Endothelial cell of umbilical vein (primary cell): Measurements from ENCODE around the gene NFATC1. TPM values are rescaled to one million over a fixed set of nuclear protein-coding genes. Genes with fewer than 3 reads are reported as not detected.
"Not testable (repeated sequence)": the region's sequence is repeated elsewhere in the genome, so short reads cannot be mapped to it uniquely, and the experiment has no call there.

Experiments used
- BruUV-seq: library from RNA; stranded (reverse); fragments of 400-500 nt; replicated peaks from 2 replicates; lab custom pipeline; 2021; lab: Mats Ljungman, UMichigan
- CTCF ChIA-PET: fragments of 300-600, 350-600 bp; sonication (Branson Sonifier 250); formaldehyde crosslinking; loops from one replicate; lab custom pipeline; 2021; ENCODE audit warnings: antibody characterized with exemption, inconsistent platforms; lab: Charles Lee
- POLR2A ChIA-PET: fragments of 300-600, 350-600 bp; sonication (Branson Sonifier 250); formaldehyde crosslinking; loops from one replicate; lab custom pipeline; 2021; ENCODE audit warnings: antibody characterized with exemption, inconsistent platforms; lab: Charles Lee
- DNase-seq: peaks from one replicate; pipeline ENCODE4 v3.0.0-alpha.2; 2011; ENCODE audit warnings: low read depth, low spot score
- FAIRE-seq: peaks from 2 replicates; lab custom pipeline; 2011; peaks lifted over from hg19 to GRCh38; lab: Jason Lieb, UNC
- H2AFZ ChIP-seq: 2 replicates; pipeline ENCODE4 v1.6.0; 2012; ENCODE audit warnings: low read depth, low read length, control low read depth, inconsistent platforms
- H3K27ac ChIP-seq: 2 replicates; pipeline ENCODE4 v1.5.1; 2011; ENCODE audit warnings: low read depth, mild to moderate bottlenecking, control low read depth, low read length, moderate library complexity; ENCODE audit not compliant: insufficient read depth
- H3K27me3 ChIP-seq, 2 experiments: 2 replicates each; pipeline versions ENCODE4 v1.6.0 to v1.6.1; 2011; ENCODE audit warnings: low read length in 2 of 2, mixed read lengths in 1 of 2; ENCODE audit not compliant: control insufficient read depth in 2 of 2, insufficient read depth in 2 of 2
- H3K36me3 ChIP-seq, 2 experiments: 2 replicates in 1 of 2; 3 replicates in 1 of 2; pipeline ENCODE4 v1.5.1; 2011; ENCODE audit warnings: low read length in 2 of 2, mild to moderate bottlenecking in 1 of 2, moderate library complexity in 1 of 2; ENCODE audit not compliant: control insufficient read depth in 2 of 2, insufficient read depth in 2 of 2; ENCODE audit errors: extremely low read depth in 1 of 2
- H3K4me1 ChIP-seq: 3 replicates; pipeline ENCODE4 v1.5.1; 2011; ENCODE audit warnings: mild to moderate bottlenecking, low read length; ENCODE audit not compliant: control insufficient read depth, insufficient read depth; ENCODE audit errors: extremely low read depth
- H3K4me2 ChIP-seq: 2 replicates; pipeline ENCODE4 v1.6.1; 2011; ENCODE audit warnings: low read length, control low read depth, mixed read lengths; ENCODE audit not compliant: insufficient read depth
- H3K4me3 ChIP-seq, 3 experiments: fragments of 200-600 bp in 1 of 3; sonication (generic), shearing (Covaris generic) in 1 of 3; replicated peaks in 1 of 3; 2 replicates each; pipeline ENCODE4 v1.5.1; 2011 to 2016; ENCODE audit warnings: control low read depth in 3 of 3, low read length in 3 of 3, mild to moderate bottlenecking in 2 of 3, inconsistent platforms in 1 of 3, low read depth in 1 of 3, moderate library complexity in 1 of 3; ENCODE audit not compliant: insufficient read depth in 1 of 3
- H3K79me2 ChIP-seq: 2 replicates; pipeline ENCODE4 v1.6.0; 2012; ENCODE audit warnings: low read length, inconsistent platforms; ENCODE audit not compliant: control insufficient read depth, insufficient read depth
- H3K9ac ChIP-seq: replicated peaks from 2 replicates; pipeline ENCODE3; 2011; ENCODE audit warnings: low read length, control low read depth; ENCODE audit not compliant: insufficient read depth; ENCODE audit errors: extremely low read depth
- H3K9me1 ChIP-seq: replicated peaks from 3 replicates; pipeline ENCODE4 v1.6.0; 2011; ENCODE audit warnings: mild to moderate bottlenecking, low read length; ENCODE audit not compliant: control insufficient read depth, insufficient read depth; ENCODE audit errors: extremely low read depth
- H3K9me3 ChIP-seq: replicated peaks from 2 replicates; pipeline ENCODE4 v1.5.1; 2012; ENCODE audit warnings: low read length, inconsistent platforms; ENCODE audit not compliant: control insufficient read depth, insufficient read depth
- H4K20me1 ChIP-seq: replicated peaks from 2 replicates; pipeline ENCODE3; 2011; ENCODE audit warnings: mild to moderate bottlenecking, low read length; ENCODE audit not compliant: control insufficient read depth, insufficient read depth; ENCODE audit errors: extremely low read depth
- EZH2 ChIP-seq: IDR thresholded peaks from 2 replicates; pipeline ENCODE4 v1.6.1; 2012; ENCODE audit warnings: borderline replicate concordance, low read depth, mild to moderate bottlenecking, moderate library complexity, low read length, inconsistent platforms; ENCODE audit not compliant: severe bottlenecking
- FOS ChIP-seq: IDR thresholded peaks from 2 replicates; pipeline ENCODE4 v1.6.1; 2011; ENCODE audit warnings: mild to moderate bottlenecking, low read length, moderate library complexity, borderline replicate concordance; ENCODE audit not compliant: insufficient read depth
- GATA2 ChIP-seq: IDR thresholded peaks from 2 replicates; pipeline ENCODE4 v1.7.0; 2011; ENCODE audit warnings: low read depth, mild to moderate bottlenecking, moderate library complexity, mixed read lengths, low read length; ENCODE audit not compliant: insufficient read length, insufficient read depth
- JUN ChIP-seq: IDR thresholded peaks from 2 replicates; pipeline ENCODE4 v1.6.1; 2011; ENCODE audit warnings: borderline replicate concordance, low read depth; ENCODE audit not compliant: insufficient read length, insufficient read depth
- MYC ChIP-seq: IDR thresholded peaks from one replicate; pipeline ENCODE4 v1.6.1; 2011; ENCODE audit warnings: mild to moderate bottlenecking, low read depth, low read length
- POLR2A ChIP-seq: IDR thresholded peaks from 2 replicates; pipeline ENCODE4 v1.6.1; 2012; ENCODE audit warnings: low read depth, mild to moderate bottlenecking, control low read depth, low read length
- POLR2AphosphoS5 ChIP-seq: IDR thresholded peaks from 2 replicates; pipeline ENCODE4 v1.6.1; 2012; ENCODE audit warnings: low read depth, mild to moderate bottlenecking, control low read depth, low read length, moderate library complexity; ENCODE audit not compliant: insufficient read depth
- dilution Hi-C: fragments of 300-500 bp; cut with MboI; formaldehyde crosslinking; loops from one replicate; pipeline ENCODE4 v1.15.0; 2019; ENCODE audit warnings: low sequenced_read_pairs; ENCODE audit not compliant: extremely low pct_ligation_motif_present
- intact Hi-C: fragments of 100-400 bp; cut with micrococcal nuclease; formaldehyde crosslinking; loops from one replicate; pipeline ENCODE4 v1.10.0; 2022
- polyA plus RNA-seq, 4 experiments: library from polyadenylated mRNA; depleted of rRNA in 3 of 4; stranded (reverse) in 3 of 4; unstranded in 1 of 4; fragments of >200 nt; gene quantifications; 2 replicates each; pipeline versions ENCODE4 v1.2.1 to v1.2.3, GENCODE V29; 2011 to 2012; ENCODE audit warnings: missing spikeins in 1 of 4
- total RNA-seq: library from RNA; stranded (reverse); gene quantifications from 2 replicates; pipeline ENCODE4 v1.2.3, GENCODE V29; 2021
- TF ChIP-seq, protein P1 (sequence below), 2 donors: IDR thresholded peaks; 1 replicate in 1 of 2; 2 replicates in 1 of 2; pipeline ENCODE4 v1.5.1; 2011; ENCODE audit warnings: low read length in 2 of 2, mild to moderate bottlenecking in 2 of 2, moderate library complexity in 2 of 2, control low read depth in 1 of 2, inconsistent platforms in 1 of 2, low read depth in 1 of 2; ENCODE audit not compliant: insufficient read depth in 1 of 2; ENCODE audit errors: extremely low read depth in 1 of 2
- TF ChIP-seq, protein P2 (sequence below): IDR thresholded peaks from 2 replicates; pipeline ENCODE4 v1.6.1; 2011; ENCODE audit not compliant: insufficient read depth, insufficient read length

NFATC1 gene
- total and polyA plus RNA-seq, 2 donors (not counting 3 experiments of a cell fraction or from before 2014, with no cell fraction given), result 11.1 to 30.0 TPM

DNA sequence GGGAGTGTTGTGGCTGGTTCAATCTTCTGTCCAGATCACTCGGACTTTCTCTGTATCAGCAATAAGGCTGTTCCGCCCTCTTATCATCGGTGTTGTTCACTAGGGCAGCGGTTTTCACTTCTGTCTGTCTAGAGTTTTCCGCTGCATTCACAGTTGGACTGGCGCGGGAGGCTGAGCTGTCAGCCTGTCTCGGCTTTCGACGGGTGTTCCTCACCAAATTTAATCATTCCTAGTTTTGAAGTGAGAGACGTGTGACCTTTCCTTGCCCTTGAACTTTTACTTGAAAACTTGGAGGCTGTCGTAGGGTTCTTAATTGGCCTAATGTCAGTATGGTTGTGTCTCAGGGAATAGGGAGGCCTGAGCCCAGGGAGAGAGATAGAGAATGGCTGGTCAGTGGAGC lies 108.3 kb downstream of the NFATC1 start:
- BruUV-seq, result no TSS peak
- intact Hi-C loops, result no loop called here
- dilution Hi-C loops, result no loop called here
- ChIA-PET CTCF (no interaction called here), POLR2A (no interaction called here)
- no peaks in the 10 kb centered on the region for H4K20me1 ChIP-seq
- no peaks in the 10 kb centered on the region for H3K36me3 ChIP-seq
- no peak overlapping the region for H2AFZ ChIP-seq
- H3K9me1 ChIP-seq, result no peaks in the 10 kb centered on the region
- no peaks in the 10 kb centered on the region for H3K79me2 ChIP-seq
- TF ChIP-seq EZH2 (no peak), GATA2 (no peak), FOS (no peak), POLR2A (no peak), JUN (no peak), MYC (no peak), POLR2AphosphoS5 (no peak)
- TF ChIP-seq, protein P1, sequence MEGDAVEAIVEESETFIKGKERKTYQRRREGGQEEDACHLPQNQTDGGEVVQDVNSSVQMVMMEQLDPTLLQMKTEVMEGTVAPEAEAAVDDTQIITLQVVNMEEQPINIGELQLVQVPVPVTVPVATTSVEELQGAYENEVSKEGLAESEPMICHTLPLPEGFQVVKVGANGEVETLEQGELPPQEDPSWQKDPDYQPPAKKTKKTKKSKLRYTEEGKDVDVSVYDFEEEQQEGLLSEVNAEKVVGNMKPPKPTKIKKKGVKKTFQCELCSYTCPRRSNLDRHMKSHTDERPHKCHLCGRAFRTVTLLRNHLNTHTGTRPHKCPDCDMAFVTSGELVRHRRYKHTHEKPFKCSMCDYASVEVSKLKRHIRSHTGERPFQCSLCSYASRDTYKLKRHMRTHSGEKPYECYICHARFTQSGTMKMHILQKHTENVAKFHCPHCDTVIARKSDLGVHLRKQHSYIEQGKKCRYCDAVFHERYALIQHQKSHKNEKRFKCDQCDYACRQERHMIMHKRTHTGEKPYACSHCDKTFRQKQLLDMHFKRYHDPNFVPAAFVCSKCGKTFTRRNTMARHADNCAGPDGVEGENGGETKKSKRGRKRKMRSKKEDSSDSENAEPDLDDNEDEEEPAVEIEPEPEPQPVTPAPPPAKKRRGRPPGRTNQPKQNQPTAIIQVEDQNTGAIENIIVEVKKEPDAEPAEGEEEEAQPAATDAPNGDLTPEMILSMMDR (IDR thresholded peaks at IDR 0.05; ENCODE audit: extremely low read depth in 1 of 2, insufficient read depth in 1 of 2, low read depth in 1 of 2, low read length in 2 of 2), result no peak
- TF ChIP-seq, protein P2, sequence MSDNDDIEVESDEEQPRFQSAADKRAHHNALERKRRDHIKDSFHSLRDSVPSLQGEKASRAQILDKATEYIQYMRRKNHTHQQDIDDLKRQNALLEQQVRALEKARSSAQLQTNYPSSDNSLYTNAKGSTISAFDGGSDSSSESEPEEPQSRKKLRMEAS, result no peak
- H3K9ac ChIP-seq, result no peak overlapping the region
- no peak overlapping the region for H3K4me3 ChIP-seq
- FAIRE-seq (no peak), DNase-seq (no peak)
- no peak overlapping the region for H3K27ac ChIP-seq
- no peaks in the 10 kb centered on the region for H3K9me3 ChIP-seq
- no peak overlapping the region for H3K4me2 ChIP-seq
- H3K4me1 ChIP-seq, result peaks cover 31% of the 10 kb centered on the region
- no peaks in the 10 kb centered on the region for H3K27me3 ChIP-seq

DNA sequence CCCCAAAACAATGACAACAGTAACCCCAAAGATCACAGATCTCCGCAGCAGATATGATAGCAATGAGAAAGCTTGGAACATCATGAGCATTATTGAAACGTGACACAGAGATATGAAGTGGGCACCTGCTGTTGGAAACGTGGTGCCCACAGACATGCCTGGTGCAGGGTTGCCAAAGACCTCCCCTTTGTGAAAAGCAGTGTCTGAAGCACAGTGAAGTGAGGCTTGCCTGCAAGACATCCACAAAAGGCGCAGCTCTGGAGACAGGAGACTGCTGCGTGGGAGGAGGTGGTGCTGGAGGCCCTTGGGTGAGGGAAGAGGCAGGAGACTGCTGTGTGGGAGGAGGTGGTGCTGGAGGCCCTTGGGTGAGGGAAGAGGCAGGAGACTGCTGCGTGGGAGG lies 108.8 kb downstream of the NFATC1 start:
- H3K79me2 ChIP-seq, CTCF ChIA-PET, H4K20me1 ChIP-seq, H3K9ac ChIP-seq, BruUV-seq, DNase-seq, H3K9me1 ChIP-seq, dilution Hi-C loops, H3K27me3 ChIP-seq, H3K27ac ChIP-seq, H3K36me3 ChIP-seq, intact Hi-C loops, H3K4me2 ChIP-seq, H2AFZ ChIP-seq, POLR2A ChIA-PET, H3K4me3 ChIP-seq, FAIRE-seq, H3K9me3 ChIP-seq: not testable (repeated sequence)
- H3K4me1 ChIP-seq, result peaks cover 31% of the 10 kb centered on the region

DNA sequence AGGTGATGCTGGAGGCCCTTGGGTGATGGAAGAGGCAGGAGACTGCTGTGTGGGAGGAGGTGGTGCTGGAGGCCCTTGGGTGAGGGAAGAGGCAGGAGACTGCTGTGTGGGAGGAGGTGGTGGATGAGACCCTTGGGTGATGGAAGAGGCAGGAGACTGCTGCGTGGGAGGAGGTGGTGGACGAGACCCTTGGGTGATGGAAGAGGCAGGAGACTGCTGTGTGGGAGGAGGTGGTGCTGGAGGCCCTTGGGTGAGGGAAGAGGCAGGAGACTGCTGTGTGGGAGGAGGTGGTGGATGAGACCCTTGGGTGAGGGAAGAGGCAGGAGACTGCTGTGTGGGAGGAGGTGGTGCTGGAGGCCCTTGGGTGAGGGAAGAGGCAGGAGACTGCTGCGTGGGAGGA lies 109.7 kb downstream of the NFATC1 start:
- H3K4me3 ChIP-seq, CTCF ChIA-PET, BruUV-seq, H3K27ac ChIP-seq, H4K20me1 ChIP-seq, H3K27me3 ChIP-seq, H3K9ac ChIP-seq, DNase-seq, POLR2A ChIA-PET, dilution Hi-C loops, FAIRE-seq, H2AFZ ChIP-seq, H3K79me2 ChIP-seq, H3K4me2 ChIP-seq, H3K9me3 ChIP-seq, H3K36me3 ChIP-seq, intact Hi-C loops, H3K9me1 ChIP-seq: not testable (repeated sequence)
- peaks cover 31% of the 10 kb centered on the region for H3K4me1 ChIP-seq
